GM12801 (cell line): ENCODE results near the gene RTN4.

ENCODE experiments used
- CTCF ChIP-seq: IDR thresholded peaks from one replicate; pipeline ENCODE4 v1.5.1; 2011; ENCODE audit warnings: control low read depth; ENCODE audit not compliant: insufficient read length; ENCODE audit errors: extremely low read depth

RTN4 gene

GRCh38 chr2:54941248-54941984, 108.8 kb downstream of the RTN4 start:
- no peak for TF ChIP-seq CTCF

GRCh38 chr2:54940723-54941122, 109.5 kb downstream of the RTN4 start:
- TF ChIP-seq CTCF: no peak

GRCh38 chr2:54939446-54940118, 110.7 kb downstream of the RTN4 start:
- TF ChIP-seq CTCF: no peak

GRCh38 chr2:54936766-54937165, 113.5 kb downstream of the RTN4 start:
- no peak for TF ChIP-seq CTCF

GRCh38 chr2:54935389-54935788, 114.9 kb downstream of the RTN4 start:
- no peak for TF ChIP-seq CTCF

GRCh38 chr2:54931473-54931872, 118.8 kb downstream of the RTN4 start:
- TF ChIP-seq CTCF: no peak

- no peak for TF ChIP-seq CTCF
Observed at GRCh38 chr2:54928719-54929118, 121.5 kb downstream of the RTN4 start.
